ENCODE measurements around the gene ARFGEF2. TPM values are rescaled to one million over a fixed set of nuclear protein-coding genes. Genes with fewer than 3 reads are reported as not detected.
A peak's percentile ranks its signal among the peaks of the same experiment; 100 is the strongest.

Gene ARFGEF2
- total RNA-seq, 4 donors from 2014 or later = 25.6 to 41.0 (median 33.5) TPM

DNA sequence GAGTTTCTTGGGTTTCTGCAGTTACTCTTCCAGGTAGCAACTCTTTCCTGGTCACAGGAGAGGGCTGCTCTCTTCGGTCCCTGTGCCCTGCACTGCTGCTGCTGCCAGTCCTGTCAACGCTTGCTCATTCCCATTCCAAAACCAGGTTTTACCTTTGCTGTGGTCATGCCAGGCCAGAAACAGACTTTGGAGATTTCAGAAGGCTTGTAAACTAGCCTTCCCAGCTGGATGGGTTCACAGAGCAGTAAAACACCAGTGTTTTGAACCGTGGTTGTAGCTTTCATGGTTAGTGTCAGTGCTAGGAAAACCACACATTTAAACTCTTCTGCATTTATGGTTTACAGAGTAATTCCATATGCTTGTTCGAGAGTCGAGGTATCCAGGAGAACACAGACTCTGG lies 16.2 kb downstream of the ARFGEF2 start:
- H3K27me3 ChIP-seq = no peaks in the 10 kb centered on the region
- intact Hi-C loops (cut with DNase I; ENCODE audit: low total_unique reads) (no loop called here), in situ Hi-C loops (cut with MboI; ENCODE audit: low sequenced_read_pairs in 4 of 4) (no loop called here)
- ATAC-seq (no peak), DNase-seq (no peak)
- no peak overlapping the region for H3K27ac ChIP-seq
- H3K4me1 ChIP-seq = peaks cover 8 to 22% of the 10 kb centered on the region in 2 donors
- H3K4me3 ChIP-seq = no peak overlapping the region
- TF ChIP-seq POLR2A (IDR thresholded peaks at IDR 0.05) = no peak
- TF ChIP-seq, protein P1, sequence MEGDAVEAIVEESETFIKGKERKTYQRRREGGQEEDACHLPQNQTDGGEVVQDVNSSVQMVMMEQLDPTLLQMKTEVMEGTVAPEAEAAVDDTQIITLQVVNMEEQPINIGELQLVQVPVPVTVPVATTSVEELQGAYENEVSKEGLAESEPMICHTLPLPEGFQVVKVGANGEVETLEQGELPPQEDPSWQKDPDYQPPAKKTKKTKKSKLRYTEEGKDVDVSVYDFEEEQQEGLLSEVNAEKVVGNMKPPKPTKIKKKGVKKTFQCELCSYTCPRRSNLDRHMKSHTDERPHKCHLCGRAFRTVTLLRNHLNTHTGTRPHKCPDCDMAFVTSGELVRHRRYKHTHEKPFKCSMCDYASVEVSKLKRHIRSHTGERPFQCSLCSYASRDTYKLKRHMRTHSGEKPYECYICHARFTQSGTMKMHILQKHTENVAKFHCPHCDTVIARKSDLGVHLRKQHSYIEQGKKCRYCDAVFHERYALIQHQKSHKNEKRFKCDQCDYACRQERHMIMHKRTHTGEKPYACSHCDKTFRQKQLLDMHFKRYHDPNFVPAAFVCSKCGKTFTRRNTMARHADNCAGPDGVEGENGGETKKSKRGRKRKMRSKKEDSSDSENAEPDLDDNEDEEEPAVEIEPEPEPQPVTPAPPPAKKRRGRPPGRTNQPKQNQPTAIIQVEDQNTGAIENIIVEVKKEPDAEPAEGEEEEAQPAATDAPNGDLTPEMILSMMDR (IDR thresholded peaks at IDR 0.05 in 4 of 5, conservative IDR thresholded peaks at IDR 0.05 in 1 of 5) = no peak
- no peaks in the 10 kb centered on the region for H3K36me3 ChIP-seq
- no peaks in the 10 kb centered on the region for H3K9me3 ChIP-seq

DNA sequence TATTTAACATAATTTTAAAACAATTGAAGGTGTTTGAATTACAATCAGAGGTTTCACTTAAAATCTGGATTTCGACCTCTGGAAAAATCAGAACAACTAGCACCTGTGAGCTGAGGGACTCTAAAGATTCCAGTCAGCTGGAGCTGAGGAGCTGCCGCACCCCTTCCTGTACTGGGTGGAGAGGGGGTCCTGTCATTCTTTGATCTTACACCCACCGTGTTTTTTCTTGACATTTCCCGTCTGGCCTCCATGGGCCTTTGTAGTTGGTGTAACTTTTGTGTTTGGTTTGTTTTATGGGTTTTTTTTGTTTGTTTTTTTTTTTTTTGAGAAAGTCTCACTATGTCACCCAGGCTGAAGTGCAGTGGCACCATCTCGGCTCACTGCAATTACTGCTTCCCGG lies 17.2 kb downstream of the ARFGEF2 start:
- intact Hi-C loops (cut with DNase I; ENCODE audit: low total_unique reads) = no loop called here
- no peak for TF ChIP-seq POLR2A (IDR thresholded peaks at IDR 0.05)
- TF ChIP-seq, protein P1 (IDR thresholded peaks at IDR 0.05 in 4 of 5, conservative IDR thresholded peaks at IDR 0.05 in 1 of 5) = no peak
- no peaks in the 10 kb centered on the region for H3K9me3 ChIP-seq
- in situ Hi-C loops (cut with MboI; ENCODE audit: low sequenced_read_pairs in 4 of 4) = no loop called here
- H3K27ac ChIP-seq = no peak overlapping the region
- no peak overlapping the region for H3K4me3 ChIP-seq
- ATAC-seq (no peak), DNase-seq (no peak)
- no peaks in the 10 kb centered on the region for H3K27me3 ChIP-seq
- peaks cover 8 to 21% of the 10 kb centered on the region in 2 donors for H3K4me1 ChIP-seq
- H3K36me3 ChIP-seq = peaks cover 0 to 10% of the 10 kb centered on the region in 2 donors

DNA sequence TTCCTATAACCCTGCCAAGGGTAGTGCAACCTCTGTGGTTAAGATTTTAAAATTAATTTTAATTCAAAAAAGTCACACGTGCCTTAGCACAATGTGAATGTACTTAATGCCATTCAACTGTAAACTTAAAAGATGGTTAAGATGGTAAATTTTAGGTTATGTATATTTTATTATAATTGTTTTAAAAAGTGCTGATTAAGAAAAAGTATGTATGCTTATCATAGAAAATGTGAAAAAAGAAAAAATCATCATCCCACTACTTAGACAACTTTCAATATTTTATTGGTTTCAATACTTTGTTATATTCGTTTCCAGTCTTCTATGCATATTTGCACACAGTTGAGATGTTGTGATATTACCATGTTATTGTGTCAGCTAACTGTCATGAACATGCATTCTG lies 18.7 kb downstream of the ARFGEF2 start:
- Histone ChIP-seq H3K9me3 (no peaks in the 10 kb centered on the region), H3K27me3 (no peaks in the 10 kb centered on the region), H3K4me1 (peaks cover 8 to 21% of the 10 kb centered on the region in 2 donors), H3K36me3 (peaks cover 0 to 15% of the 10 kb centered on the region in 2 donors), H3K4me3 (no peak overlapping the region), H3K27ac (no peak overlapping the region)
- DNase-seq = no peak
- TF ChIP-seq, protein P1 (IDR thresholded peaks at IDR 0.05 in 4 of 5, conservative IDR thresholded peaks at IDR 0.05 in 1 of 5) = no peak
- TF ChIP-seq POLR2A (IDR thresholded peaks at IDR 0.05) = no peak
- intact Hi-C loops (cut with DNase I; ENCODE audit: low total_unique reads) = no loop called here
- ATAC-seq = no peak
- in situ Hi-C loops (cut with MboI; ENCODE audit: low sequenced_read_pairs in 4 of 4) = no loop called here

DNA sequence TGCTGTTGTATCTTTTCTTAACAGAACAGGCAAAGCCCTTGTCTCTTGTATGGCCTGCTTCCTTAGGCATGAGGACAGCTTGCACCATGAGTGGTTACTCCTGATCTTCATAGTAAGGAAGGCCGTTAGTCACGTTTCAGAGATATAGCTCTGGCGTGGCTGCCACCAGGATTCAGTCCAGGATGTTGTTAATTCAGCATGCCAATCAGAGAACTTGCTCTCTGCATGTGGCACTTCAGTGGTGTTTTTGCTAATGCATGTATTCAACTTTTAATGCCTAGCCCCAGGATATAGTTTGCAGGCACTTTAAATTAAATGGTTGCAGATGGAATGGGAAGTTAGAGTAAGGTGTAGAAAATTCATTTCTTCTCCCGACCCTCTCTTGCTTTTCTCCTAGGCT lies 20.0 kb downstream of the ARFGEF2 start:
- no peak overlapping the region for H3K4me3 ChIP-seq
- DNase-seq (no peak), ATAC-seq (no peak)
- peaks cover 0 to 15% of the 10 kb centered on the region in 2 donors for H3K36me3 ChIP-seq
- no peak overlapping the region for H3K27ac ChIP-seq
- in situ Hi-C loops (cut with MboI; ENCODE audit: low sequenced_read_pairs in 4 of 4) (no loop called here), intact Hi-C loops (cut with DNase I; ENCODE audit: low total_unique reads) (no loop called here)
- H3K9me3 ChIP-seq = no peaks in the 10 kb centered on the region
- TF ChIP-seq, protein P1 (IDR thresholded peaks at IDR 0.05 in 4 of 5, conservative IDR thresholded peaks at IDR 0.05 in 1 of 5) = no peak
- TF ChIP-seq POLR2A (IDR thresholded peaks at IDR 0.05) = no peak
- peaks cover 13 to 31% of the 10 kb centered on the region in 2 donors for H3K4me1 ChIP-seq
- H3K27me3 ChIP-seq = no peaks in the 10 kb centered on the region

DNA sequence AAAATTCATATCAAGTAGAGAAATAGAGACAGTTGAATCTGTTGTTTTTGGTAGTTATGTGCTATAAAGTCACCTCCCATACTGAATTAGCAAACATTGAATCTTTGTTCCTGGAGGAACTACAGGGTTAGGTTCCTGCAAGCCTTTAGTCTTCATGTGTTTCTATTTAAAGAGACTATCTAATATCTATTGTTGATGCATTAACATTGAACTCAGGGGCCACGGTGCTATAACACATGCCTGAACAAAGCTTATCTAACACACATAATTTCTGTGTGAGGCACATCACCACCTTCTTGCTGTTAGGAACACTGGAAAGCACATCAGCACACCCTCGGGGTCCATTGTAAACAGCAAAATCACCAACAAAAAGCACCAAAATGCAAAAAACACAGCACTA lies 21.2 kb downstream of the ARFGEF2 start:
- intact Hi-C loops (cut with DNase I; ENCODE audit: low total_unique reads) = no loop called here
- DNase-seq (no peak), ATAC-seq (no peak)
- Histone ChIP-seq H3K4me3 (no peak overlapping the region), H3K27ac (peak overlapping the region in 1 of 4 donors; percentile 12), H3K27me3 (no peaks in the 10 kb centered on the region), H3K4me1 (peaks cover 13 to 31% of the 10 kb centered on the region in 2 donors), H3K9me3 (no peaks in the 10 kb centered on the region), H3K36me3 (peaks cover 0 to 15% of the 10 kb centered on the region in 2 donors)
- in situ Hi-C loops (cut with MboI; ENCODE audit: low sequenced_read_pairs in 4 of 4) = no loop called here
- TF ChIP-seq, protein P1 (IDR thresholded peaks at IDR 0.05 in 4 of 5, conservative IDR thresholded peaks at IDR 0.05 in 1 of 5) = no peak
- TF ChIP-seq POLR2A (IDR thresholded peaks at IDR 0.05) = no peak

All from gastrocnemius medialis (tissue), 4 donors.